Measurements from ENCODE around the gene TALDO1.

DNA sequence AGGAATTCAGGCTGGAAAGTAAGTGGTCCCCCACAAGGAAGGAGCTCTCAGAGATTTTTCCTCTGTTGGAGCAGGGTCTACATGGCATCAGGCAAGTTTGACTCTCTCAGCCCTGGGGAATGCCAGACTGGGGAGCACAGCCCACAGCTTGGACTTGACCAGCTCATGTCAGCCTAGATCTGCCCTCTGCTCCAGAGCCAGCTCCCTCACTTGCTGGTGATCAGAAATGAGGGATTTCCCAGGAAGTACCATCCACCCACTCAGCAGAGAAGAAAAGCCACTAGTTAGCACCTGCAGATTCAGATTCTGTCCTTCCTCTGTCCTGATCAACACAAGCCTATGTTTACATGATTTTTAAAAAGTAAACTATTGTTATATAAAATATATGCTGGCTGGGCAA, 13.0 kb downstream of the TALDO1 start:
- TF ChIP-seq, protein P1, sequence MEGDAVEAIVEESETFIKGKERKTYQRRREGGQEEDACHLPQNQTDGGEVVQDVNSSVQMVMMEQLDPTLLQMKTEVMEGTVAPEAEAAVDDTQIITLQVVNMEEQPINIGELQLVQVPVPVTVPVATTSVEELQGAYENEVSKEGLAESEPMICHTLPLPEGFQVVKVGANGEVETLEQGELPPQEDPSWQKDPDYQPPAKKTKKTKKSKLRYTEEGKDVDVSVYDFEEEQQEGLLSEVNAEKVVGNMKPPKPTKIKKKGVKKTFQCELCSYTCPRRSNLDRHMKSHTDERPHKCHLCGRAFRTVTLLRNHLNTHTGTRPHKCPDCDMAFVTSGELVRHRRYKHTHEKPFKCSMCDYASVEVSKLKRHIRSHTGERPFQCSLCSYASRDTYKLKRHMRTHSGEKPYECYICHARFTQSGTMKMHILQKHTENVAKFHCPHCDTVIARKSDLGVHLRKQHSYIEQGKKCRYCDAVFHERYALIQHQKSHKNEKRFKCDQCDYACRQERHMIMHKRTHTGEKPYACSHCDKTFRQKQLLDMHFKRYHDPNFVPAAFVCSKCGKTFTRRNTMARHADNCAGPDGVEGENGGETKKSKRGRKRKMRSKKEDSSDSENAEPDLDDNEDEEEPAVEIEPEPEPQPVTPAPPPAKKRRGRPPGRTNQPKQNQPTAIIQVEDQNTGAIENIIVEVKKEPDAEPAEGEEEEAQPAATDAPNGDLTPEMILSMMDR (IDR thresholded peaks at IDR 0.05; ENCODE audit: low read depth, low read length, poor library complexity, severe bottlenecking): no peak
- no peak for TF ChIP-seq EZH2phosphoT487 (IDR thresholded peaks at IDR 0.05; ENCODE audit: borderline replicate concordance, low read length)

Measured in DOHH2 (cell line).